H1 (cell line): ENCODE results near the gene ANGPTL2. TPM values are rescaled to one million over a fixed set of nuclear protein-coding genes. Genes with fewer than 3 reads are reported as not detected.

Source experiments
- CBX5 ChIP-seq: fragments of 300-800, 300-1000 bp; sonication (generic); IDR thresholded peaks from 2 replicates; pipeline ENCODE4 v1.7.1; 2016; ENCODE audit warnings: antibody characterized with exemption, low read length, low read depth
- EP300 ChIP-seq, 2 experiments: IDR thresholded peaks; 1 replicate in 1 of 2; 2 replicates in 1 of 2; pipeline ENCODE4 v1.6.1; 2011 to 2012; ENCODE audit warnings: low read depth in 2 of 2, low read length in 2 of 2, mild to moderate bottlenecking in 2 of 2, borderline replicate concordance in 1 of 2, inconsistent platforms in 1 of 2, moderate library complexity in 1 of 2
- JUND ChIP-seq: IDR thresholded peaks from 2 replicates; pipeline ENCODE4 v1.6.1; 2011; ENCODE audit warnings: mild to moderate bottlenecking, improper control_type of control experiment, low read length
- TAF1 ChIP-seq: IDR thresholded peaks from 2 replicates; pipeline ENCODE4 v1.6.1; 2011; ENCODE audit warnings: mild to moderate bottlenecking, low read depth, low read length
- TCF12 ChIP-seq: IDR thresholded peaks from 2 replicates; pipeline ENCODE4 v1.6.1; 2011; ENCODE audit warnings: low read depth, mild to moderate bottlenecking, low read length
- polyA plus RNA-seq, 7 experiments: library from polyadenylated mRNA; depleted of rRNA in 3 of 7; stranded (reverse) in 5 of 7; unstranded in 2 of 7; fragments of >200 nt in 5 of 7; fragments of 200-250 nt in 2 of 7; gene quantifications; 1 replicate in 5 of 7; 2 replicates in 1 of 7; 4 replicates in 1 of 7; pipeline versions ENCODE4 v1.2.1 to v1.2.3, GENCODE V29; 2011 to 2013; ENCODE audit warnings: missing spikeins in 2 of 7, mixed read lengths in 2 of 7
- total RNA-seq: library from RNA; stranded (reverse); fragmentation: NEBNext Ultra II Directional; extraction: Animal tissue kit (Norgen Biotek cat#: 25700); gene quantifications from 2 replicates; pipeline ENCODE4 v1.2.1, GENCODE V29; 2021

ANGPTL2 gene
- total and polyA plus RNA-seq, 2 of the 8 experiments (the other 6 are each of a cell fraction or from before 2014, with no cell fraction given) = 9.0 to 10.6 TPM

DNA sequence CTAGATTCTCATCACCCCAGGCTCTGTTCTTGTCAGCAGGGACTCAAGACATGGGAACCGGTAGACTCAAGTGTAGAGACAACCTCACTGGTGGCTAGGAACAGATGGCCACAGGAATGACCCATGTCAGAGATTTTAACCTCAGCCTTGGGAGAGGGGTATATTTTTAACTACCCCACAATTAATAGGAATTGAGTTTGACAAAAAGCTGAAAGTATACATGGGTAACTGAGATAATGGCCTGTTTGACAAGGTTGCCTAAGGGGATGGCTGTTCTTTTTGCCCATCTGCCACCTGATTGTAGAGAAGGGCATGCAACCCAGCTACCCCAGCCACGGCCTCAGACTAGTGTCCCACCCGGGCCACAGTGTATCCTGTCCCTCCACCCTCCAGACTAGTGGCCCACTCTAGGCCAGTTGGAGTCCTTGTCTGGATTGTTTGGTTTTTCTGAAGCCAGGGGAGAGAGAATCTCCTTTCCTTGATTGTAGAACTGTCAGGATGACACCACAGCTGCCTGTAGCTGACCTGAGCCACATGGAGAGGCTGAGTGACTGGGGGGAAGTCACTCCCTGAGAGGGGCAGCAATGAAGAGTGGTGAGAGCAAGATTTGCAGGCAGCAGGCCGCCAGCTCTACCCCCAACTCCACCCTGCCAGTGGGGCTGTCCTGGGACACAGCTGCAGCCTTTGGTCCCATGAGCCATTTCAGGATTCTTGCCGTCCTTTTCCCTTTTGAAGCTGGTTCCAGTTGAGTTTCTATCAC, 14.6 kb upstream of the ANGPTL2 start (continued):
- TF ChIP-seq EP300 (IDR thresholded peaks at IDR 0.05; ENCODE audit: borderline replicate concordance in 1 of 2, low read depth in 2 of 2, low read length in 2 of 2) (no peak), JUND (no peak), TCF12 (no peak), CBX5 (no peak), TAF1 (no peak)
